Posterior vena cava (tissue), 2 donors: ENCODE data around the gene UTS2. TPM values are rescaled to one million over a fixed set of nuclear protein-coding genes. Genes with fewer than 3 reads are reported as not detected.

Experiments used
- DNase-seq: peaks from one replicate; pipeline ENCODE4 v3.0.0-alpha.2; 2020; ENCODE audit warnings: low spot score
- intact Hi-C, 2 donors: fragments of 100-400 bp; cut with DNase I; formaldehyde crosslinking; loops; one replicate each; pipeline versions ENCODE4 v1.14.1 to v1.14.2; 2022 to 2023
- total RNA-seq, 2 donors: library from RNA; stranded (reverse); fragmentation: NEBNext Ultra II Directional; extraction: Animal tissue kit (Norgen Biotek cat#: 25700); gene quantifications; one replicate each; pipeline ENCODE4 v1.2.1, GENCODE V29; 2021
- donor health status: DM: yes; HTN: yes; CAD: no.
- donor health status: DM: yes; HTN: yes; CAD: no.

UTS2 gene
- total RNA-seq, 2 donors from 2014 or later = 1.3 TPM; not detected in 1

- no peak for DNase-seq
- intact Hi-C loops = no loop called here
Observed at GRCh38 chr1:7868070-7868780, 15.4 kb upstream of the UTS2 start.

DNA sequence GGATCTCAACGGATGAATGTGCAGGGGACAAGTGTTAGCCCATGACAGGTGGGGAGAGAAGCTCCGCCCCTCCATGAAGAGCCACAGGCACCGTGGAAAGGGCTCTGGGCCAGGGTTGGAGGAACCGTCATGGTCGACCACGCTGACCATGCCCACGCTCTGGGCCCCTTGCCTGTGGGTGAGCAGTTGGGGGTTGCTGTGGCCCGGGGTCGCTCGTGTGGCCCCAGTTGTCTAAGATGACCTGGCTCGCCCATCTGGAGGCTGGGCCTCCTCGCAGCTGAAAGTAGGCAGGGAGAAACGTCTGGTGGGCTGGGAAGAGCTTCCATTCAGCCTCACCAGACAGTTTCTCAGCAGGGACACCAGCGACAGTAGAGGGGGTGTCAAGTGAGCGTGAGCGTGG is 13.1 kb upstream of the UTS2 start:
- DNase-seq = no peak
- intact Hi-C loops = no loop called here

DNA sequence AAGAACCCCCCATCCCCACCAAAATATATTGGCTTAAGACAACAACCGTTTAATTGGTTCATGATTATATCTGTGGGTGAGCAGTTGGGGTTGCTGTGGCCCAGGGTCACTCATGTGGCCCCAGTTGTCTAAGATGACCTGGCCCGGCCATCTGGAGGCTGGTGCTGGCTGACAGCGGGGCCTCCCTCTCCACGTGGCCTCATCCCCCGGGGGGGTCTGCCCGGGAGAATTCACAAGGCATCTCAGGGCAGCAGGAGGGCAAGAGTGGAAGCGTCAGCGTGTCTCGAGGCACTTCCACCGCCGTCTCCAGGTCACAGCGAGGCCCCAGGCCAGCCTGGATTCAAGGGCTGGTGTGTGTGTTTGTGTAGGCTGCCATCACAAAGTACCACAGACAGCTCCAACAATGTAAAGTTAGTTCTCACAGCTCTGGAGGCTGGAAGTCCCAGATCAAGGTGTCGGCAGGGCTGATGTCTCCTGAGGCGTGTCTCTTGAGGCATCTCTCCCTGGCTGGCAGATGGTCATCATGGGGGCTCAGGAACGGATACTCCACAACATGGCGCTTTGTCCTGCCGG is 11.0 kb upstream of the UTS2 start:
- DNase-seq = no peak
- intact Hi-C loops = no loop called here

DNA sequence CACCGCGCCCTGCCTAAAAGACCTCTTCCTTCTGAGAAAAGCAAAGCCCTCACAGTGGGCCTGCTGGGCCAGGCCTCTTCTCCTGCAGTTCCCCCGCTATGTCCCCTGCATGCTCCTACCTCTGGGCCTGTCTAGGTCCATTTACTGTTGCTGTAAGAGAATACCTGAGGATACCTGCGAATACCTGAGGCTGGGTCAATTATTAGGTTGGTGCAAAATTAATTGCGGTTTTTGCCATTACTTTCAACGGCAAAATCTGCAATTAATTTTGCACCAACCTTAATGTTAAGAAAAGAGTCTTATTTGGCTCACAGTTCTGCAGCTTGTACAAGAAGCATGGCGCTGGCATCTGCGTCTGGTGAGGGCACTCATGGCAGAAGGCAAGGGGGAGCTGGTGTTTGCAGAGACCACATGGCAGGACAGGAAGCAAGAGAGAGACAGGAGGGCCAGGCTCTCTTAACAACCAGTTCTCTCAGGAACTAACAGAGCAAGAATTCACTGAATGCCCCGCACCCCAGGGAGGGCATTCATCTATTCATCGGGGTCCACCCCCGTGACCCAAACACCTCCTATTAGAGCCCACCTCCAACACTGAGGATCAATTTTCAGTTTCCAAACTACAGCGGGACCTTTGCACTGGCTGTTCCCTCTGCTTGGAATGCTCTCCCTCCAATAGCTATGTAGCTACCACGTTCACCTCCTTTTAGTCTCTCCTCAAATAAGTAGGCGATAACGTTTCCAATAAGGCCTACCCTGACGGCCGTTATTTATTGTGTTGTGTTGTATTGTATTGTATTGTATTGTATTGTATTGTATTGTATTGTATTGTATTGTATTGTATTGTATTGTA is 9.6 kb upstream of the UTS2 start:
- DNase-seq = no peak
- intact Hi-C loops = no loop called here

- DNase-seq = no peak
- intact Hi-C loops = no loop called here
Observed at GRCh38 chr1:7861452-7861851, 8.6 kb upstream of the UTS2 start.

GRCh38 chr1:7860130-7860529 is 7.3 kb upstream of the UTS2 start:
- no peak for DNase-seq
- intact Hi-C loops = no loop called here

DNA sequence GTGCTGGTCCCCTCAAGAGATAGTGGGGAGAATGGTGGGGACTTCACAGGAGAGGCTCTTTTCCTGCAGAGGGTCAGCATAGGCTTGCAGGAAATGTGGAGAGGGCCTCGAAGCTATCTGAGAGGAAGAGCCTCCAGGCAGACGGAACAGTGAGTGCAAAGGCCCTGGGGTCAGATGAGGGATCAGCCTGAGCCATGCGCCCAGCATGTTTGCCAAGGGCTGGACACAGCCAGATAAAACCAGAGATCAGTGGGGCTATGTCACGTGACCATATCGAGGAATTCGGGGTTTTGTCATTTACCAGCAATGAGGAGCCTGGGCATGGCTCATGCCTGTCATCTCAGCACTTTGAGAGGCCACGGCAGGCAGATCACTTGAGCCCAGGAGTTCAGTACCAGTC is 6.5 kb upstream of the UTS2 start:
- DNase-seq = no peak
- intact Hi-C loops = no loop called here

DNA sequence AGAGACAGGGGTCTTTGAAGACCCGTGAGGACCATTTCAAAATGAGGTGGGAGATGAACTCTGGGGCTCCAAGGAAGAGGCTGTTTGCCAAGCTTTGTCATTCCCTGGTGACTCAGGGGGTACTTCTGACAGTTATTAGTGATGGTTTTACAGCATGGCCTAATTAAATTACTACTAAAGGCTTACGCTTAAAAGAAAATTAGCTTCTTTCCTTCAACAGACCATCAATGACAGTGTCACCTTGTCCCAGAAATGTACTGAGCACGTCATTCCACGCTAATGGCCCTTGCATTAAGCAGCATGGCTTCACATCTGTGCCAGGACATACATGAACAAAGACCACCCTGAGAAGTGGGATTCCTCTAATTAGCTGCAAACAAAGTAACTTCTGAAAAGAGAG is 5.1 kb upstream of the UTS2 start:
- intact Hi-C loops = no loop called here
- DNase-seq = no peak

DNA sequence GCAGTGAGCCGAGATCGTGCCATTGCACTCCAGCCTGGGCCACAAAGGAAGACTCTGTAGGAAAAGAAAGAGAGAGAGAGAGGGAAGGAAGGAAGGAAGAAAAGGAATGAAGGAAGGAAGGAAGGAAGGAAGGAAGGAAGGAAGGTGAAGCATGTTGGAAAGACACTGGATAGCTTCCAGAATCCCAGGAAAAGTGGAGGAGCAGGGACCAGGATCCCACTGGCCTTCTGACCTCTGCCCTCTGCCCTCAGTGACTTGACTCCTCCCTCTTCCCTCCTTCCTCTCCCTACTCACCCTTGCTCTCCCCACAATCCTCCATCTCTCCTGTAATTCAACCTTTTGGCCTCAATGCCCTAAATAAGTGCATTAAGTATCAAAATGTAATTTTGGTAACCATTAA is 4.1 kb upstream of the UTS2 start:
- intact Hi-C loops = no loop called here

DNA sequence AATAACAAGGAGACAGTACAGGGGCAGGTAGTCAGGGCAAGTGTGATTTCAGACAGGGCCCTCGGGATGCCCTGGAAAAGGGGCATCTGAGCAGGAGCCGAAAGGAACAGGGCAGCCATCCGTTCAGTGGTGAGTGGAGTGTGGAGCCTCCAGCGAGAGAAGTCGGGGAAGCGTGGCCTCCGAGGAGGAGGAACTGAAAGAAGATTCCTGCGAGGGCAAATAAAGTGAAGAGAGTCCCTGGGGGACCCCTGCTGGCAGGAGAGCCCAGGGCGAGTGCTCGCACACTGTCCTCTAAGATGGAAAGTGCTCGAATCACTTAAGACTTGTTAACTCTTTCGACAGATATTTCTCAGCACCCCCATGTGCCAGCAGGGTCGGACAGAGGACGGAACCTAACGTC is 3.5 kb upstream of the UTS2 start:
- DNase-seq = no peak
- intact Hi-C loops = no loop called here

More for the DNA sequence above, 4.1 kb upstream of the UTS2 start:
- DNase-seq = no peak

- intact Hi-C loops = no loop called here
Observed at GRCh38 chr1:7853684-7854026, 790 bp upstream of the UTS2 start.

GRCh38 chr1:7850786-7851185 is 2.1 kb downstream of the UTS2 start:
- intact Hi-C loops = no loop called here
- no peak for DNase-seq

More at GRCh38 chr1:7853684-7854026, 790 bp upstream of the UTS2 start:
- DNase-seq = no peak

DNA sequence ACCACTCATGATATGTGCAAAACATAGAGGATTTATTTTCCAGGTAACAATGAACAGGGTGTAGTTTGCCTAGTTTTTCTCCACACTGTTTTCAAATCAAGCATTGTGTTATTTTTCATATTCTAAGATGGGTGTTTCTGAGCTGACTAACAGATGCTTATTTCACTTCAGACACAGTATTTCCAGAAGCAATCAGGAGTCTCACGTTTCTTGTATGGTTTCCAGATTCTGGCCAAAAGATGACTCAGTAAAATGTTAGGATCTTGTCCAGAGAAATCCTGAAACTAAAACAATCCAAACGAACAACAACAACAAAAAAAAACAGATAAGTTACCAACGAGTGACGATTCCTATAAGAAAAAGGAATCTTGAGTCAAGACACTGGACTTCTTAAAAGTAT is 5.3 kb downstream of the UTS2 start:
- intact Hi-C loops = no loop called here

DNA sequence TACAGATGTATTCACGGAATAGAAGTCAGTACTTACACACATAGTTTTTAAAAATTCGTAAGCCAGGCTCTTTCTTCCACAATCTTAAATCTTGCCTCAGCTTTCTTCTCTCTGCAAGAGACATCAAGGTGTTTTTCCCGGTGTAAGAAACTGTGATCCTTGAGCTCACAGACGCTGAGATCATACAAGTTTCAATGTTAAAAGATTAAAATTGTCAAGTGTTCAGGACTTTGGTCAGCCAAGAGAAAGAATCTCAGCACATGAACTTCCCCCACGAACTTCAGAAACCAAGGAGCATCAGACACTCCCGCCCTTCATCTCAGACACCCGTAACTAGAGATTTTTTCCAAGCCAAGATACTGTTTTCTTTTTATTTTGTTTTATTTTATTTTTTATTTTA is 6.2 kb downstream of the UTS2 start:
- no peak for DNase-seq
- intact Hi-C loops = no loop called here

More for the DNA sequence above, 5.3 kb downstream of the UTS2 start:
- DNase-seq = no peak

- intact Hi-C loops = no loop called here
- no peak for DNase-seq
Observed at GRCh38 chr1:7845761-7846160, 7.1 kb downstream of the UTS2 start.

DNA sequence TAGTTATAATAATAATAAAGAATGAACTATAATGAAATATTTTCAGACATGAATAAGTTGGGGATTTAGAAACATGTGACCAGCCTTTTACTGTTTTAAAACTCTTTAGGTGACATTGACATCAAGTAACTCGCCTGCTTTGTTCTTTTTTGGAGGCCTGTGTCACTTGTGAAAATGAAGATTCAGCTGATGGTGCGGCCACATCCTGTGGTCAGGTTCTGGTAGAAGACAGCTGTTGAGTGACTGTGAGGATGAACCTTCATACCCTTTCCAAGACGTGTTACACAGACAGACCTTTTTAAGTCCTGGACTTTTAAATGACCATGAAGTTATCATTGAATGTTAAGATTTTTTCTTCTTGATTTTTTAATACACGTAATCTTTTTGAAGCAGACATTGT is 10.3 kb downstream of the UTS2 start:
- no peak for DNase-seq
- intact Hi-C loops = no loop called here

GRCh38 chr1:7839526-7839925 is 13.3 kb downstream of the UTS2 start:
- DNase-seq = no peak
- intact Hi-C loops = no loop called here

- DNase-seq = no peak
- intact Hi-C loops = no loop called here
Observed at GRCh38 chr1:7838714-7839113, 14.2 kb downstream of the UTS2 start.

DNA sequence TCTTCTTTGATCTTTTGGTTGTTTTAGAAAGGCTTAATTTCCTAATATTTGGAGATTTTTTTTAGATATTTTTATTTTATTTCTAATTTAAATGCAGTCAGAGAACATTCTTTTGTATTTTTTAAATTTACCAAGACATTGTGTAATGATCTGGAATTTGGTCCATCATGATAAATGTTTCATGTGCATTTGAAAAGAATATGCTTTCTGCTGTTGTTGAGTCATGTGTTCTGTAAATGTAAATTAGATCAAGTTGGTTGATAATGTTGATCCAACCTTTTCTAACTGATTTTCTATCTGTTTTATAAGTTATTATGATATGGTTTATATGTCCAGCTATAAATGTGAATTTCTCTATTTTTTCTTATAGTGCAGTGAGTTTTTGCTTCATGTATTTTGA is 19.8 kb downstream of the UTS2 start:
- intact Hi-C loops = no loop called here
- no peak for DNase-seq

DNA sequence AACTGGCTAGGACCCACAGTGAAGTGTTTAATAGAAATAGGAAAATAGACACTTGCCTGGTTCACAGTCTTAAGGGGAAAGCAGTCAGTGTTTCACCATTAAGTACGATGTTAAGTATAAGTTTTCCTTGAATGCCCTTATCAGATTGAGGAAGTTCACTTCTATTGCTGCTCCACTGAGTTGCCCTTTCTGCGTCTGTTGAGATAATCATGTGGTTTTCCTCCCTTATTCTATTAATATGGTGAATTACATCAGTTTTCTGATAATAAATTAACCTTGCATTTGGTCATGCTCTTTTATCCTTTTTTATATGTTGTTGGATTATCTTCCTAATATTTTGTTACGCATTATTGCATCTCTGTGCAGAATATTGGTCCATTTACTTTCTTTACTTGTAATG is 21.4 kb downstream of the UTS2 start:
- DNase-seq = no peak
- intact Hi-C loops = no loop called here
